ENCODE data around the gene PTPRT.

- TF ChIP-seq CTCF (IDR thresholded peaks at IDR 0.05; ENCODE audit: insufficient read depth, low read length, poor library complexity, severe bottlenecking) (no peak), EZH2phosphoT487 (conservative IDR thresholded peaks at IDR 0.05; ENCODE audit: low read length) (no peak)
These were observed 333.8 kb downstream of the PTPRT start for GRCh38 chr20:42855896-42856295.

All from SU-DHL-6 (cell line).